GM12878 (cell line): ENCODE results near the gene FAM24B. TPM values are rescaled to one million over a fixed set of nuclear protein-coding genes. Genes with fewer than 3 reads are reported as not detected.

Experiments
- ATAC-seq: fragments of 200-7000 bp; cut with Tn5 transposase; 3 replicates; pipeline ENCODE4 v1.9.1; 2020; ENCODE audit warnings: mild to moderate bottlenecking, moderate library complexity
- BruUV-seq: library from RNA; stranded (reverse); fragments of 400-500 nt; replicated peaks from 2 replicates; lab custom pipeline; 2021; lab: Mats Ljungman, UMichigan
- CTCF ChIA-PET: fragments of 300-600 bp; sonication (Branson Sonifier 250); formaldehyde crosslinking; extraction: SDS; loops from one replicate; lab custom pipeline; 2021; ENCODE audit warnings: inconsistent platforms; lab: Yijun Ruan, JAX
- POLR2A ChIA-PET: fragments of 350-600 bp; formaldehyde crosslinking; extraction: SDS; loops from one replicate; lab custom pipeline; 2021; ENCODE audit warnings: inconsistent platforms; lab: Charles Lee
- RAD21 ChIA-PET: fragments of 300-600 bp; sonication (Branson Sonifier 250); formaldehyde crosslinking; loops from one replicate; lab custom pipeline; 2023; ENCODE audit warnings: antibody characterized with exemption; ENCODE audit not compliant: unreplicated experiment; lab: Charles Lee
- SMC1A ChIA-PET: fragments of 300-600 bp; sonication (Branson Sonifier 250); formaldehyde crosslinking; loops from one replicate; lab custom pipeline; 2023; ENCODE audit not compliant: unreplicated experiment, uncharacterized antibody; lab: Charles Lee
- DNase-seq: peaks from one replicate; pipeline ENCODE4 v3.0.0-alpha.2; 2011; ENCODE audit warnings: low read depth, low spot score
- FAIRE-seq: peaks from 3 replicates; lab custom pipeline; 2011; peaks lifted over from hg19 to GRCh38; lab: Jason Lieb, UNC
- H2AFZ ChIP-seq: 2 replicates; pipeline ENCODE4 v1.6.0; 2011; ENCODE audit warnings: low read depth, low read length, control low read depth; ENCODE audit not compliant: control insufficient read depth
- H3K27ac ChIP-seq: 2 replicates; pipeline ENCODE4 v1.5.1; 2011; ENCODE audit warnings: control low read depth; ENCODE audit not compliant: control insufficient read depth, insufficient read depth
- H3K27me3 ChIP-seq, 2 experiments: replicated peaks in 1 of 2; 2 replicates each; pipeline versions ENCODE4 v1.6.0 to v1.6.1; 2011; ENCODE audit warnings: low read length in 1 of 2; ENCODE audit not compliant: control insufficient read depth in 2 of 2, insufficient read depth in 2 of 2
- H3K36me3 ChIP-seq, 2 experiments: 2 replicates each; pipeline ENCODE4 v1.5.1; 2011; ENCODE audit warnings: low read length in 1 of 2; ENCODE audit not compliant: control insufficient read depth in 2 of 2, insufficient read depth in 2 of 2
- H3K4me1 ChIP-seq: 2 replicates; pipeline ENCODE4 v1.6.1; 2011; ENCODE audit warnings: mild to moderate bottlenecking, low read length, moderate library complexity, mixed read lengths; ENCODE audit not compliant: control insufficient read depth, insufficient read depth
- H3K4me2 ChIP-seq: 2 replicates; pipeline ENCODE4 v1.6.0; 2011; ENCODE audit warnings: control low read depth; ENCODE audit not compliant: control insufficient read depth, insufficient read depth
- H3K4me3 ChIP-seq: fragments of 200-600 bp; sonication (generic); 2 replicates; pipeline ENCODE4 v1.5.1; 2016
- H3K79me2 ChIP-seq: 2 replicates; pipeline ENCODE4 v1.6.0; 2011; ENCODE audit warnings: low read length; ENCODE audit not compliant: control insufficient read depth, insufficient read depth
- H3K9ac ChIP-seq: 2 replicates; pipeline ENCODE4 v1.8.0; 2011; ENCODE audit warnings: low read length, control low read depth, mixed read lengths; ENCODE audit not compliant: control insufficient read depth, insufficient read depth
- H3K9me3 ChIP-seq: replicated peaks from 3 replicates; pipeline ENCODE4 v1.5.1; 2011; ENCODE audit warnings: mild to moderate bottlenecking, low read length; ENCODE audit not compliant: control insufficient read depth, insufficient read depth
- H4K20me1 ChIP-seq: 2 replicates; pipeline ENCODE4 v1.6.0; 2011; ENCODE audit not compliant: control insufficient read depth, insufficient read depth
- ATF7 ChIP-seq: fragments of 450-650 bp; IDR thresholded peaks from 2 replicates; pipeline ENCODE4 v1.6.1; 2016; ENCODE audit warnings: low read depth, mild to moderate bottlenecking
- E2F8 ChIP-seq: fragments of 450-650 bp; IDR thresholded peaks from 2 replicates; pipeline ENCODE4 v1.6.1; 2018; ENCODE audit warnings: mild to moderate bottlenecking, low read depth, moderate library complexity; ENCODE audit not compliant: partially characterized antibody
- ELK1 ChIP-seq: IDR thresholded peaks from 2 replicates; pipeline ENCODE4 v1.6.1; 2012; ENCODE audit warnings: low read depth, low read length, improper control_type of control experiment
- NFIC ChIP-seq: IDR thresholded peaks from 2 replicates; pipeline ENCODE4 v1.6.1; 2012; ENCODE audit warnings: low read depth, mild to moderate bottlenecking, inconsistent platforms, low read length, moderate library complexity
- WGBS: methylation state at CpG from one replicate; pipeline ENCODE4 v1.1.6; 2016; ENCODE audit warnings: low lambda C conversion rate; ENCODE audit not compliant: insufficient replicate concordance, insufficient coverage; ENCODE audit errors: missing lambda C conversion rate; 5-methylcytosine and 5-hydroxymethylcytosine counted together
- in situ Hi-C: fragments of 300-500 bp; cut with MboI; formaldehyde crosslinking; loops from 9 replicates; pipeline ENCODE4 v1.14.3; 2018; ENCODE audit warnings: mixed read lengths
- intact Hi-C: fragments of 100-400 bp; cut with micrococcal nuclease; formaldehyde crosslinking; loops from one replicate; pipeline ENCODE4 v1.14.2; 2022; ENCODE audit not compliant: unreplicated experiment
- polyA plus RNA-seq, 11 experiments: library from polyadenylated mRNA; depleted of rRNA in 4 of 11; unstranded in 6 of 11; stranded (reverse) in 5 of 11; fragments of >200 nt; fragmentation: Nextera tagmentation in 4 of 11; fragmentation: Illumina TruSeq in 1 of 11; extraction: Ambion mirVana in 4 of 11; extraction: Trizol in 1 of 11; gene quantifications; 1 replicate in 1 of 11; 2 replicates in 10 of 11; pipeline versions ENCODE4 v1.2.1 to v1.2.3, GENCODE V29; 2011 to 2016; ENCODE audit warnings: inconsistent platforms in 2 of 11, missing spikeins in 2 of 11, low read depth in 1 of 11
- total RNA-seq, 4 experiments: library from RNA; depleted of rRNA in 3 of 4; stranded (reverse); fragments of >200 nt in 3 of 4; fragmentation: Illumina TruSeq in 1 of 4; extraction: Trizol in 1 of 4; gene quantifications; 2 replicates each; pipeline versions ENCODE4 v1.2.1 to v1.2.3, GENCODE V29; 2013 to 2021

The FAM24B gene
- total and polyA plus RNA-seq, 10 of the 15 experiments (the other 5 are each of a cell fraction or from before 2014, with no cell fraction given): 4.8 to 15.3 (median 7.2) TPM

GRCh38 chr10:122915700-122916099, 36.3 kb upstream of the FAM24B start:
- no peaks in the 10 kb centered on the region for H3K9me3 ChIP-seq
- no peaks in the 10 kb centered on the region for H3K79me2 ChIP-seq
- no peak for TF ChIP-seq ELK1
- no peak for TF ChIP-seq ATF7
- no peak for TF ChIP-seq E2F8
- TF ChIP-seq NFIC: no peak
- H4K20me1 ChIP-seq: no peaks in the 10 kb centered on the region
- no peak for DNase-seq
- H3K27me3 ChIP-seq: no peaks in the 10 kb centered on the region
- ChIA-PET RAD21 (no interaction called here), SMC1A (no interaction called here), CTCF (no interaction called here), POLR2A (no interaction called here)
- BruUV-seq: no TSS peak
- FAIRE-seq: no peak
- no peak overlapping the region for H3K4me2 ChIP-seq
- WGBS: 25% methylated on average over 2 of the region's 2 CpGs
- no peak overlapping the region for H3K27ac ChIP-seq
- H3K36me3 ChIP-seq: no peaks in the 10 kb centered on the region
- intact Hi-C loops: no loop called here
- in situ Hi-C loops: no loop called here
- no peaks in the 10 kb centered on the region for H3K4me1 ChIP-seq
- no peak overlapping the region for H2AFZ ChIP-seq
- ATAC-seq: no peak
- no peak overlapping the region for H3K4me3 ChIP-seq
- no peak overlapping the region for H3K9ac ChIP-seq
